Suprapubic skin (tissue), 4 donors: ENCODE measurements around the gene KCNH5. TPM values are rescaled to one million over a fixed set of nuclear protein-coding genes. Genes with fewer than 3 reads are reported as not detected.

Source experiments
- DNase-seq, 2 donors: peaks; one replicate each; pipeline ENCODE4 v3.0.0-alpha.2; 2019; ENCODE audit warnings: low spot score in 2 of 2
- H3K27ac ChIP-seq: fragments of 200-600 bp; sonication (generic); one replicate; pipeline ENCODE4 v1.5.1; 2019
- H3K27me3 ChIP-seq: fragments of 200-600 bp; sonication (generic); one replicate; pipeline ENCODE4 v1.5.1; 2019
- H3K36me3 ChIP-seq: fragments of 200-600 bp; sonication (generic); one replicate; pipeline ENCODE4 v1.5.1; 2019
- H3K4me1 ChIP-seq: fragments of 200-600 bp; sonication (generic); one replicate; pipeline ENCODE4 v1.5.1; 2019
- H3K4me3 ChIP-seq: fragments of 200-600 bp; sonication (generic); one replicate; pipeline ENCODE4 v1.5.1; 2019; ENCODE audit warnings: mild to moderate bottlenecking
- H3K9me3 ChIP-seq: fragments of 200-600 bp; sonication (generic); one replicate; pipeline ENCODE4 v1.5.1; 2019
- EP300 ChIP-seq: sonication (generic); formaldehyde crosslinking; IDR thresholded peaks from one replicate; pipeline ENCODE4 v1.6.1; 2017; ENCODE audit warnings: antibody characterized with exemption
- POLR2A ChIP-seq, 2 donors: fragments of 450-650 bp; IDR thresholded peaks; one replicate each; pipeline ENCODE4 v1.6.1; 2017; ENCODE audit warnings: antibody characterized with exemption in 2 of 2, mild to moderate bottlenecking in 2 of 2, moderate library complexity in 2 of 2
- POLR2AphosphoS5 ChIP-seq, 3 donors: sonication (generic); formaldehyde crosslinking; IDR thresholded peaks; one replicate each; pipeline ENCODE4 v1.6.1; 2017; ENCODE audit warnings: antibody characterized with exemption in 3 of 3
- WGBS: methylation state at CpG from one replicate; pipeline ENCODE4 v1.1.5; 2018; 5-methylcytosine and 5-hydroxymethylcytosine counted together
- total RNA-seq, 4 donors: library from RNA; depleted of rRNA; stranded (reverse); fragments of >200 nt; gene quantifications; one replicate each; pipeline ENCODE4 v1.1.0, GENCODE V29; 2016
- TF ChIP-seq, protein P1 (sequence below), 2 donors: fragments of 200-600 bp in 1 of 2; fragments of 450-650 bp in 1 of 2; sonication (generic) in 1 of 2; IDR thresholded peaks; one replicate each; pipeline ENCODE4 v1.5.1; 2016 to 2019; ENCODE audit warnings: antibody characterized with exemption in 2 of 2, mild to moderate bottlenecking in 1 of 2, moderate library complexity in 1 of 2

KCNH5 gene
- total RNA-seq, 4 donors from 2014 or later: 0.31 to 0.79 TPM; not detected in 2

GRCh38 chr14:62661818-62662217, 383.4 kb downstream of the KCNH5 start:
- no peak for DNase-seq
- TF ChIP-seq, protein P1, sequence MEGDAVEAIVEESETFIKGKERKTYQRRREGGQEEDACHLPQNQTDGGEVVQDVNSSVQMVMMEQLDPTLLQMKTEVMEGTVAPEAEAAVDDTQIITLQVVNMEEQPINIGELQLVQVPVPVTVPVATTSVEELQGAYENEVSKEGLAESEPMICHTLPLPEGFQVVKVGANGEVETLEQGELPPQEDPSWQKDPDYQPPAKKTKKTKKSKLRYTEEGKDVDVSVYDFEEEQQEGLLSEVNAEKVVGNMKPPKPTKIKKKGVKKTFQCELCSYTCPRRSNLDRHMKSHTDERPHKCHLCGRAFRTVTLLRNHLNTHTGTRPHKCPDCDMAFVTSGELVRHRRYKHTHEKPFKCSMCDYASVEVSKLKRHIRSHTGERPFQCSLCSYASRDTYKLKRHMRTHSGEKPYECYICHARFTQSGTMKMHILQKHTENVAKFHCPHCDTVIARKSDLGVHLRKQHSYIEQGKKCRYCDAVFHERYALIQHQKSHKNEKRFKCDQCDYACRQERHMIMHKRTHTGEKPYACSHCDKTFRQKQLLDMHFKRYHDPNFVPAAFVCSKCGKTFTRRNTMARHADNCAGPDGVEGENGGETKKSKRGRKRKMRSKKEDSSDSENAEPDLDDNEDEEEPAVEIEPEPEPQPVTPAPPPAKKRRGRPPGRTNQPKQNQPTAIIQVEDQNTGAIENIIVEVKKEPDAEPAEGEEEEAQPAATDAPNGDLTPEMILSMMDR (IDR thresholded peaks at IDR 0.05): no peak
- TF ChIP-seq POLR2AphosphoS5 (IDR thresholded peaks at IDR 0.05): no peak
- TF ChIP-seq EP300: no peak
- TF ChIP-seq POLR2A (IDR thresholded peaks at IDR 0.05): no peak
- H3K9me3 ChIP-seq: peaks cover 3% of the 10 kb centered on the region
- H3K27me3 ChIP-seq: no peaks in the 10 kb centered on the region
- no peaks in the 10 kb centered on the region for H3K36me3 ChIP-seq
- H3K27ac ChIP-seq: no peak overlapping the region
- WGBS: 91% methylated on average over 1 of the region's 1 CpG
- no peak overlapping the region for H3K4me3 ChIP-seq
- no peaks in the 10 kb centered on the region for H3K4me1 ChIP-seq

DNA sequence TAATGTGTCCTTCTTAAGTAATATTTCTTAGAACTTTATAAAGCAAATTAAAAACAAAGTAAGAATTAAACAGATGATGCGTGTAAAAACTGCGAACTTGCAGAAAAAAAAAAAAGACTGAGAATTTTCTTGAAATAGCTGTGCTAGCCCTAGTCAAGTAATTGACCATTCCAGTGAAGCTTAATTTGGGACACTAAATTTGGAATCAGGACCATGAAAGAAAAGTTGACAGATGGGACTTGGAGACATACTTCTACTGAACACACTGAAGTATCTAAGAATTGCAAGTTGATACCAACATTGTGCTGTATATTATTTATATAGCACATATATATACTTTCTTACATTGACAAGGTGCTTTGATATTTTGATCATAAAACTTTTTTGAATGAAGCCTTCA, 386.6 kb downstream of the KCNH5 start:
- no peak for TF ChIP-seq POLR2A (IDR thresholded peaks at IDR 0.05)
- TF ChIP-seq EP300: no peak
- TF ChIP-seq, protein P1 (IDR thresholded peaks at IDR 0.05): no peak
- TF ChIP-seq POLR2AphosphoS5 (IDR thresholded peaks at IDR 0.05): no peak
- H3K36me3 ChIP-seq: no peaks in the 10 kb centered on the region
- WGBS: 91% methylated on average over 2 of the region's 2 CpGs
- H3K9me3 ChIP-seq: peaks cover 3% of the 10 kb centered on the region
- no peaks in the 10 kb centered on the region for H3K4me1 ChIP-seq
- no peak overlapping the region for H3K27ac ChIP-seq
- H3K27me3 ChIP-seq: no peaks in the 10 kb centered on the region
- DNase-seq: no peak
- no peak overlapping the region for H3K4me3 ChIP-seq

DNA sequence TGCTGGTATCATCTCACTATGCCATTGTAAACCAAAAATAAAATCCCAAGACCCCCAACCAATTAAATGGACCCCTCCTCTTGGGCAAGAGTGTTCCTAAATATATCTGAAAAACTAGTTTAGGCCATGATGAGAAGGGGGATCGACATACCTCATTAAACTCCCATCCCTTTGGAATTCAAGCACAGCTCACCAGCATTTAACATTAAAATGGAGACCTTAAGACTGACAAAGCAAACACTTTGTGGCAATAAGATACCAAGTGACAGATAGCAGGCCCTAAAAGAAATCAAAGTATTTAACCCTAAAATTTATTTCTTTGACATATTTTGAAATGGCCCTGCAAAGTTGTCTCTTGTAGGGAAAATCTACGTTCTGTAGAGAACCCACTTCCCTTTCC, 387.9 kb downstream of the KCNH5 start:
- no peak for DNase-seq
- Histone ChIP-seq H3K4me3 (no peak overlapping the region), H3K36me3 (no peaks in the 10 kb centered on the region), H3K27ac (no peak overlapping the region), H3K4me1 (no peaks in the 10 kb centered on the region), H3K27me3 (no peaks in the 10 kb centered on the region), H3K9me3 (peaks cover 3% of the 10 kb centered on the region)
- 89% methylated on average over 2 of the region's 2 CpGs for WGBS
- TF ChIP-seq EP300: no peak
- TF ChIP-seq POLR2A (IDR thresholded peaks at IDR 0.05): no peak
- TF ChIP-seq, protein P1 (IDR thresholded peaks at IDR 0.05): no peak
- no peak for TF ChIP-seq POLR2AphosphoS5 (IDR thresholded peaks at IDR 0.05)

- H3K27ac ChIP-seq: no peak overlapping the region
- DNase-seq: no peak
- H3K9me3 ChIP-seq: no peaks in the 10 kb centered on the region
- 56% methylated on average over 4 of the region's 4 CpGs for WGBS
- H3K4me3 ChIP-seq: no peak overlapping the region
- TF ChIP-seq, protein P1 (IDR thresholded peaks at IDR 0.05): no peak
- no peak for TF ChIP-seq POLR2A (IDR thresholded peaks at IDR 0.05)
- TF ChIP-seq EP300: no peak
- no peak for TF ChIP-seq POLR2AphosphoS5 (IDR thresholded peaks at IDR 0.05)
- no peaks in the 10 kb centered on the region for H3K36me3 ChIP-seq
- no peaks in the 10 kb centered on the region for H3K27me3 ChIP-seq
- H3K4me1 ChIP-seq: no peaks in the 10 kb centered on the region
Observed at GRCh38 chr14:62655166-62655565, 390.1 kb downstream of the KCNH5 start.

DNA sequence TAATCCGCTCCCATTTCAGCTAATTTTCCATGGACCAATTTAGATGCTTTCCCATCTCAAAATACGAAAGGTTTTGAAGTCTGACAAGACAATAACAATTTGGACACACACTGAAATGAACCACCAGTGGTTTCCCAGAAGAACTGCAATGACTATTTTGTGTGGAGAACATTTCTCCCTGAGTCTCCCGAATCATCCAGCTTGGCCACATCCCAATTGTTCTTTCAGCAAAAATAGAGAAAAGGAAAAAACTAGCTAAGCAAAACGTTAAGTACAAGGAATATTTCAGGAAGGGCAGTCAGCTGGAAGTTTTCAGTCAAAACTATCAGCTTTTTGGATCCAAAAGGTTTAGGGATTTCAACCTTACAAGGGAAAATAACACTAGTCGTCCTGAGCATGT, 390.6 kb downstream of the KCNH5 start:
- DNase-seq: no peak

More for the DNA sequence above, 390.6 kb downstream of the KCNH5 start:
- H3K4me1 ChIP-seq: no peaks in the 10 kb centered on the region
- no peaks in the 10 kb centered on the region for H3K27me3 ChIP-seq
- no peak overlapping the region for H3K27ac ChIP-seq
- H3K36me3 ChIP-seq: no peaks in the 10 kb centered on the region
- H3K4me3 ChIP-seq: no peak overlapping the region
- 45% methylated on average over 5 of the region's 5 CpGs for WGBS
- H3K9me3 ChIP-seq: no peaks in the 10 kb centered on the region
- TF ChIP-seq, protein P1 (IDR thresholded peaks at IDR 0.05): no peak
- no peak for TF ChIP-seq POLR2AphosphoS5 (IDR thresholded peaks at IDR 0.05)

Other genes starting within 250 kb of the KCNH5 start
- 1 to 10 TPM; 1.2 to 4.4 (median 2.5) TPM for gene RHOJ, start 159.0 kb upstream of the KCNH5 start, total RNA-seq